Thyroid gland (tissue), 4 donors: Measurements from ENCODE around the gene MAGI2.

Source experiments
- POLR2A ChIP-seq, 2 donors: fragments of 450-650 bp; IDR thresholded peaks; one replicate each; pipeline ENCODE4 v1.6.1; 2017; ENCODE audit warnings: antibody characterized with exemption in 2 of 2, mild to moderate bottlenecking in 2 of 2, moderate library complexity in 1 of 2
- TF ChIP-seq, protein P1 (sequence below), 6 experiments: fragments of 200-600 bp in 3 of 6; fragments of 450-650 bp in 3 of 6; sonication (generic) in 3 of 6; IDR thresholded peaks; one replicate each; pipeline ENCODE4 v1.5.1; 2016 to 2019; ENCODE audit warnings: antibody characterized with exemption in 6 of 6, mild to moderate bottlenecking in 2 of 6, inconsistent platforms in 1 of 6, moderate library complexity in 1 of 6

DNA sequence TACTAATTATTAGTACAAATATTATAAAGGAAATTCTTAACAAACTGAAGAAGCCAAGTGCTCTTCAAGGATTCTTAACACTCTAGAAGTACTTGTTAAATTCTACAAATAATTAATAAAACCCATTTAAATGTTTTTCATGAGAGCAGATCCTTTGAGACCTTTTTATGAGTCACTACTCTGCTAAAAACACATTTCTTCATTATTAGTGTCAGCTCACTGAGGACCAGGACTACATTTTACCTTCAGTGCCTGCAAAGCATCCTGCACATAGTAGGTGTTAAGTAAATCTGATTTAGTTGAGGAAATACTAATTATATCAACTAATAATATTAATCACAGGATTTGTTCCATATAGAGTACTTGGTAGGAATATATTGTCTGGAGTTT lies 1381.3 kb downstream of the MAGI2 start:
- TF ChIP-seq, protein P1, sequence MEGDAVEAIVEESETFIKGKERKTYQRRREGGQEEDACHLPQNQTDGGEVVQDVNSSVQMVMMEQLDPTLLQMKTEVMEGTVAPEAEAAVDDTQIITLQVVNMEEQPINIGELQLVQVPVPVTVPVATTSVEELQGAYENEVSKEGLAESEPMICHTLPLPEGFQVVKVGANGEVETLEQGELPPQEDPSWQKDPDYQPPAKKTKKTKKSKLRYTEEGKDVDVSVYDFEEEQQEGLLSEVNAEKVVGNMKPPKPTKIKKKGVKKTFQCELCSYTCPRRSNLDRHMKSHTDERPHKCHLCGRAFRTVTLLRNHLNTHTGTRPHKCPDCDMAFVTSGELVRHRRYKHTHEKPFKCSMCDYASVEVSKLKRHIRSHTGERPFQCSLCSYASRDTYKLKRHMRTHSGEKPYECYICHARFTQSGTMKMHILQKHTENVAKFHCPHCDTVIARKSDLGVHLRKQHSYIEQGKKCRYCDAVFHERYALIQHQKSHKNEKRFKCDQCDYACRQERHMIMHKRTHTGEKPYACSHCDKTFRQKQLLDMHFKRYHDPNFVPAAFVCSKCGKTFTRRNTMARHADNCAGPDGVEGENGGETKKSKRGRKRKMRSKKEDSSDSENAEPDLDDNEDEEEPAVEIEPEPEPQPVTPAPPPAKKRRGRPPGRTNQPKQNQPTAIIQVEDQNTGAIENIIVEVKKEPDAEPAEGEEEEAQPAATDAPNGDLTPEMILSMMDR (IDR thresholded peaks at IDR 0.05), result no peak
- TF ChIP-seq POLR2A (IDR thresholded peaks at IDR 0.05), result no peak
